Immature natural killer cell (primary cell): ENCODE measurements around the gene CNTN5. TPM values are rescaled to one million over a fixed set of nuclear protein-coding genes. Genes with fewer than 3 reads are reported as not detected.
A peak's percentile ranks its signal among the peaks of the same experiment; 100 is the strongest.

Experiments used
- DNase-seq, 3 donors: peaks; one replicate each; pipeline ENCODE4 v3.0.0; 2022; ENCODE audit warnings: mixed read lengths in 1 of 3
- H3K27ac Mint-ChIP-seq, 6 donors: one replicate each; pipeline ENCODE4 v1.8.0; 2020; ENCODE audit warnings: mixed read lengths in 6 of 6, mild to moderate bottlenecking in 5 of 6, inconsistent platforms in 4 of 6, moderate library complexity in 3 of 6
- H3K27me3 Mint-ChIP-seq, 3 donors: one replicate each; pipeline ENCODE4 v1.8.0; 2020 to 2021; ENCODE audit warnings: low read depth in 3 of 3, mild to moderate bottlenecking in 3 of 3, mixed read lengths in 3 of 3, moderate library complexity in 3 of 3, inconsistent platforms in 1 of 3
- H3K36me3 Mint-ChIP-seq, 3 donors: one replicate each; pipeline ENCODE4 v1.8.0; 2020; ENCODE audit warnings: mixed read lengths in 3 of 3, inconsistent platforms in 2 of 3, mild to moderate bottlenecking in 2 of 3
- H3K4me1 Mint-ChIP-seq, 2 donors: one replicate each; pipeline ENCODE4 v1.8.0; 2020; ENCODE audit warnings: inconsistent platforms in 2 of 2, mild to moderate bottlenecking in 2 of 2, mixed read lengths in 2 of 2, moderate library complexity in 1 of 2
- H3K4me3 Mint-ChIP-seq, 5 donors: one replicate each; pipeline ENCODE4 v1.8.0; 2020; ENCODE audit warnings: mild to moderate bottlenecking in 5 of 5, mixed read lengths in 5 of 5, inconsistent platforms in 3 of 5, moderate library complexity in 3 of 5
- H3K9me3 Mint-ChIP-seq, 6 donors: one replicate each; pipeline ENCODE4 v1.8.0; 2020; ENCODE audit warnings: mild to moderate bottlenecking in 6 of 6, mixed read lengths in 6 of 6, inconsistent platforms in 4 of 6, moderate library complexity in 3 of 6
- polyA plus RNA-seq, 3 donors: library from polyadenylated mRNA; unstranded; fragments of 300-500 nt; fragmentation: Illumina TruSeq; gene quantifications; one replicate each; pipeline ENCODE4 v1.2.3, GENCODE V29; 2021

CNTN5 gene
- polyA plus RNA-seq, 3 donors from 2014 or later, result not detected

GRCh38 chr11:99406345-99406744 is 385.6 kb downstream of the CNTN5 start:
- H3K4me1 Mint-ChIP-seq, result no peaks in the 10 kb centered on the region
- no peak overlapping the region for H3K27ac Mint-ChIP-seq
- no peak for DNase-seq
- H3K36me3 Mint-ChIP-seq, result peaks cover 0 to 4% (median 0%) of the 10 kb centered on the region in 3 donors
- H3K27me3 Mint-ChIP-seq, result peaks cover 0 to 2% (median 0%) of the 10 kb centered on the region in 3 donors
- peaks cover 5 to 56% (median 34%) of the 10 kb centered on the region in 6 donors for H3K9me3 Mint-ChIP-seq
- H3K4me3 Mint-ChIP-seq, result no peak overlapping the region

GRCh38 chr11:99410636-99411035 is 389.9 kb downstream of the CNTN5 start:
- no peak for DNase-seq
- Mint-ChIP-seq H3K27ac (no peak overlapping the region), H3K9me3 (peaks cover 13 to 55% (median 33%) of the 10 kb centered on the region in 6 donors), H3K4me3 (no peak overlapping the region), H3K4me1 (no peaks in the 10 kb centered on the region), H3K36me3 (no peaks in the 10 kb centered on the region), H3K27me3 (peaks cover 0 to 2% (median 0%) of the 10 kb centered on the region in 3 donors)

- Mint-ChIP-seq H3K27me3 (peaks cover 0 to 2% (median 0%) of the 10 kb centered on the region in 3 donors), H3K4me1 (no peaks in the 10 kb centered on the region), H3K9me3 (peaks cover 4 to 56% (median 31%) of the 10 kb centered on the region in 6 donors), H3K27ac (no peak overlapping the region), H3K4me3 (no peak overlapping the region), H3K36me3 (peaks cover 0 to 3% (median 0%) of the 10 kb centered on the region in 3 donors)
- no peak for DNase-seq
Measured at GRCh38 chr11:99418927-99419720, 398.4 kb downstream of the CNTN5 start.

- H3K4me1 Mint-ChIP-seq, result no peaks in the 10 kb centered on the region
- DNase-seq, result no peak
Measured at GRCh38 chr11:99419991-99420390, 399.2 kb downstream of the CNTN5 start.

GRCh38 chr11:99422581-99423427 is 402.1 kb downstream of the CNTN5 start:
- no peak for DNase-seq
- Mint-ChIP-seq H3K27me3 (peaks cover 0 to 2% (median 0%) of the 10 kb centered on the region in 3 donors), H3K4me3 (no peak overlapping the region), H3K4me1 (no peaks in the 10 kb centered on the region), H3K36me3 (peaks cover 0 to 3% (median 0%) of the 10 kb centered on the region in 3 donors), H3K9me3 (peaks cover 2 to 49% (median 31%) of the 10 kb centered on the region in 6 donors), H3K27ac (no peak overlapping the region)

More at GRCh38 chr11:99419991-99420390, 399.2 kb downstream of the CNTN5 start:
- Mint-ChIP-seq H3K9me3 (peaks cover 0 to 55% (median 29%) of the 10 kb centered on the region in 6 donors), H3K27ac (no peak overlapping the region), H3K4me3 (no peak overlapping the region), H3K36me3 (peaks cover 0 to 3% (median 0%) of the 10 kb centered on the region in 3 donors), H3K27me3 (peaks cover 0 to 2% (median 0%) of the 10 kb centered on the region in 3 donors)

GRCh38 chr11:99423428-99423983 is 402.8 kb downstream of the CNTN5 start:
- Mint-ChIP-seq H3K27me3 (peaks cover 0 to 2% (median 0%) of the 10 kb centered on the region in 3 donors), H3K27ac (no peak overlapping the region), H3K36me3 (peaks cover 0 to 3% (median 0%) of the 10 kb centered on the region in 3 donors)

DNA sequence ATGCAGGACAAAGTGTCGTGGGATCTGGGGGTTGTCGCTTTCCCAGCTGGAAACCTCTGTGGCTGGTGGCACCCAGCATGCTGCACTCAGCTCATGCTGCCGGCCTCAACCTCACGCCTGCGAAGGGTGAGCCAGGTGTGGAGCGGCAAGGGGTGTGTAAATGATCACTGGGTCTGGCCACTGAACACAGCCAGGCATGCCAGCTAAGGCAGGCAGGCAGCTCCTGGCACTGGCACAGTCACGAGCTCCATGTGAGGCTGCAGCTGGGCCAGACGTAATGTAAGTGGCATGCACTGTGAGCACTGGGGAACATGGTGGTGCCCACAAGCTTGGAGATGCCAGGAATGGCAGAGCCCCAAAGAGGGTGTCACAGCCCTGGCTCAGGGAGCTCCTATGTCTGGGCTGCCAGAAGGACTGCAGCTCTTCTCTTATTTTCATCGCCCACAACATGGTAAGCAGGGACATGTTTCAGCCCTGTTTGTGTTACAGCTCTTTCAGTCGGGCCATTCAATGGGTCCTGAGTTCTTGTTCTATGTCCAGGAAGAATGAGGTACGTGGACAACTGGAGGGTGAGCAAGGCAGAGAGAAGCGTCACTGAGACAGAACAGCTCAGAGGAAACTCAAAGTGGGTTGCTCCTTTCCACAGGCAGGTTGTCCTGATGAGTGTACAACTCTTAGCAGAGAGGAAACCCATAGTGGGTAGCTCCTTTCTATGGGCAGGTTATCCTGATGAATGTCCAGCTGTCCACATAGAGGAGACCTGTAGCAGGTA is 403.8 kb downstream of the CNTN5 start:
- no peaks in the 10 kb centered on the region for H3K4me1 Mint-ChIP-seq
- H3K4me3 Mint-ChIP-seq, result peak overlapping the region in 1 of 5 donors; percentile 13
- no peak overlapping the region for H3K27ac Mint-ChIP-seq
- H3K27me3 Mint-ChIP-seq, result peaks cover 0 to 2% (median 0%) of the 10 kb centered on the region in 3 donors
- peaks cover 4 to 47% (median 27%) of the 10 kb centered on the region in 6 donors for H3K9me3 Mint-ChIP-seq
- no peak for DNase-seq
- peaks cover 0 to 3% (median 0%) of the 10 kb centered on the region in 3 donors for H3K36me3 Mint-ChIP-seq

More at GRCh38 chr11:99423428-99423983, 402.8 kb downstream of the CNTN5 start:
- DNase-seq, result no peak
- Mint-ChIP-seq H3K9me3 (peaks cover 4 to 48% (median 29%) of the 10 kb centered on the region in 6 donors), H3K4me3 (no peak overlapping the region), H3K4me1 (no peaks in the 10 kb centered on the region)

DNA sequence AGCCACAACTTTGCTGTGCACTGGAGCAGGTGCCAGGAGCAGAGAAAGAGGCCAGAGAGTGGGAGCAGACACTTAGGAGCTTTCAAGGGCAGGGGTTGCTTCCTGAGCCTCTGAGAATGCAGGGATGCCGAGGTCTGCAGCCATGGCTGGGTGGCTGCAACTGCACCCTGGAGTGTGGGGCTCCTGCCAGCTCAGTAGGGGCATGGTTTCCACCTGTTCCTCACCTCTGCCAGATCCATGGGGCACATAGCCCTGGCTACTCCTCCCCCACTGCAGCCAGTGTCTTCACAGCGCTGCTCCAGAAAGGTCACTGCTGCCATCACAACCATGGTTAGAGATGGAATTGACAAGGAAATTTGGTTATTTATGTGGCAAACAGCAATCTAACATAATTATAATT is 404.8 kb downstream of the CNTN5 start:
- Mint-ChIP-seq H3K27me3 (peaks cover 0 to 2% (median 0%) of the 10 kb centered on the region in 3 donors), H3K4me3 (no peak overlapping the region), H3K4me1 (no peaks in the 10 kb centered on the region), H3K36me3 (peaks cover 0 to 3% (median 0%) of the 10 kb centered on the region in 3 donors), H3K27ac (no peak overlapping the region), H3K9me3 (peaks cover 4 to 51% (median 27%) of the 10 kb centered on the region in 6 donors)
- DNase-seq, result no peak

DNA sequence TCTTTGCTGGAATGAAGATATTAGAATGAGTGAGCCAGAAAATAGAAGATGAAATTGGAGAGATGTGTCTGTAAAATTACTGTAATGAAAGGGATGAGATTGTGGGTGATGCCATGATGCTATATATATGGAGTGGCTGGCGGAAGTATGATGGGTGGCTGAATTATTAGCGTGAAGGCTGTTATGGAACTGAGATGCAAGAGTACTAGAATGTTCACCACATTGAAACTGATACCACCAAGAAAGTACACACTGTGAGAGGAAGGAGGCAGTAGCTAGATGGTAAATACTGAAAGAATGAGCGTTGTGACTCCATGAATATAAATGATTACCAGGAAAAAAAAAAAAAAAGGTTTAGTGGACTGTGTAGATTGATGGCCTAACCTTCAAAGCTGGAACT is 411.9 kb downstream of the CNTN5 start:
- Mint-ChIP-seq H3K36me3 (no peaks in the 10 kb centered on the region), H3K9me3 (peaks cover 12 to 46% (median 26%) of the 10 kb centered on the region in 6 donors), H3K4me1 (no peaks in the 10 kb centered on the region), H3K27me3 (no peaks in the 10 kb centered on the region), H3K27ac (no peak overlapping the region), H3K4me3 (no peak overlapping the region)
- DNase-seq, result no peak

DNA sequence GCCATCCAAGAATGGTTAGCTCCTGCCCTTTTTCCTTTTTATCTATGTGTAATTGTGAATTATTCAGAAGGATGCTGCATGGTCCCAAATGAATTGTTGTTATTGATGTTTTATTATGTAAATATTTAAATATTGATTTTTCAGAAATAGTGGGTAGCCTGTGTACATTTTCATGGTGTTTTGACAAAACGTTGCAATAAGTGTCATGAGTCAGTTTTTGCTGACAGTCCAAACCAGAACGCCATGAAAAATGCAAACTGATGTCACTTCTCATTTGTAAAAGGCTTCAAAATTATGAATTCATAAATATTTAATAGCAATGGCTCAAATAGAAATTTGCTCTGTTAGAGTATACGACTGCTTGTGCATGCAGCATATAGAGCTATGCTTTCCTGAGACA is 422.5 kb downstream of the CNTN5 start:
- Mint-ChIP-seq H3K36me3 (no peaks in the 10 kb centered on the region), H3K27me3 (peaks cover 0 to 2% (median 0%) of the 10 kb centered on the region in 3 donors), H3K27ac (no peak overlapping the region), H3K9me3 (peaks cover 8 to 50% (median 21%) of the 10 kb centered on the region in 6 donors), H3K4me3 (no peak overlapping the region), H3K4me1 (no peaks in the 10 kb centered on the region)
- DNase-seq, result no peak

DNA sequence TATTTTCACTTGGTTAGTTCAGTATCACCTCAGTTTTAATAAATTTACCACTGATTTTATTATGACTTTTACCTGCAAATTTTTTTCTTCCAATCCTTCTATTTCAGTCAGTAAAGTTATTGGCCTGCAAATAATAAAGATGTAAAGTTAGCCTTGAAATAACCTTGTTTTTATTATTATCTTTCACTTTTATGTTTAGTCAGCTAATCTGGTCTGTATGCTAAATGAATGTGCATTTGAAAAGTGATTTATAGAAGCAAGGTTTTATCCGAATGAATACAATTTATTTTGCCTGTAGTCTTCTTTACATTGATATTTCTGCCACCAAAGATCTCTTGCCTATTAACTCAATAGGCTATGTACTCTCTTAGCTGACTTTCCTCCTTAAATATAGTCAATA is 425.7 kb downstream of the CNTN5 start:
- DNase-seq, result no peak
- no peak overlapping the region for H3K27ac Mint-ChIP-seq
- H3K4me3 Mint-ChIP-seq, result no peak overlapping the region
- H3K9me3 Mint-ChIP-seq, result peaks cover 9 to 48% (median 22%) of the 10 kb centered on the region in 6 donors
- no peaks in the 10 kb centered on the region for H3K36me3 Mint-ChIP-seq
- no peaks in the 10 kb centered on the region for H3K4me1 Mint-ChIP-seq
- H3K27me3 Mint-ChIP-seq, result peaks cover 0 to 2% (median 0%) of the 10 kb centered on the region in 3 donors

- no peaks in the 10 kb centered on the region for H3K36me3 Mint-ChIP-seq
- no peak overlapping the region for H3K27ac Mint-ChIP-seq
- peaks cover 0 to 2% (median 0%) of the 10 kb centered on the region in 3 donors for H3K27me3 Mint-ChIP-seq
- H3K4me1 Mint-ChIP-seq, result no peaks in the 10 kb centered on the region
- H3K9me3 Mint-ChIP-seq, result peaks cover 14 to 35% (median 20%) of the 10 kb centered on the region in 6 donors
- H3K4me3 Mint-ChIP-seq, result no peak overlapping the region
- no peak for DNase-seq
Measured at GRCh38 chr11:99449345-99449744, 428.6 kb downstream of the CNTN5 start.

DNA sequence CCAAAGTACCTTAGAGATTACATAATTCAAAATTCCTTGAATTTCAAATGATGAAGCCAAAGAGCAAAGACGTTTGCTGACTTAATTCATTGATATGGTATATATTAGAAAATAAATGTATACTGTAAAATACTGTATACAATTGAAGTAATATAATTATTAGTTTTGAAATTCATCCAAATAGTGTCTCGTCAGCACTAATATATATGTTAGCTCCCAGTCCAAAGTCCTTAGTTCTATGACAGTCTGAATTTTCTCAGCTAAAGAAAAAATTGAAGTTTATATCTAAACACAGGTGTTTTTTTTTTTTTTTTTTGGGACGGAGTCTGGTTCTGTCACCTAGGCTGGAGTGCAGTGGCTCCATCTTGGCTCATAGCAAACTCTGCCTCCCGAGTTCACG is 431.3 kb downstream of the CNTN5 start:
- Mint-ChIP-seq H3K27me3 (no peaks in the 10 kb centered on the region), H3K27ac (no peak overlapping the region), H3K4me3 (no peak overlapping the region), H3K36me3 (no peaks in the 10 kb centered on the region), H3K9me3 (peaks cover 7 to 40% (median 18%) of the 10 kb centered on the region in 6 donors), H3K4me1 (no peaks in the 10 kb centered on the region)
- no peak for DNase-seq
